Heart right ventricle (tissue), 16 donors: ENCODE results near the gene PBX4. TPM values are rescaled to one million over a fixed set of nuclear protein-coding genes. Genes with fewer than 3 reads are reported as not detected.

Experiments
- ATAC-seq, 8 donors: fragments of 200-7000 bp; cut with Tn5 transposase; one replicate each; pipeline ENCODE4 v1.9.1; 2020; ENCODE audit warnings: mild to moderate bottlenecking in 8 of 8, moderate library complexity in 8 of 8, moderate number of reproducible peaks in 1 of 8
- DNase-seq, 2 donors: peaks; one replicate each; pipeline ENCODE4 v3.0.0-alpha.2; 2020
- H3K27ac ChIP-seq, 10 donors: fragments of 200-600 bp; sonication (generic) in 2 of 10; one replicate each; pipeline versions ENCODE4 v1.5.0 to v1.8.0; 2020 to 2022; ENCODE audit warnings: mild to moderate bottlenecking in 3 of 10
- H3K27me3 ChIP-seq, 7 donors: fragments of 200-600 bp; one replicate each; pipeline ENCODE4 v1.8.0; 2021 to 2022; ENCODE audit warnings: mild to moderate bottlenecking in 2 of 7
- H3K36me3 ChIP-seq, 9 donors: fragments of 200-600 bp; sonication (generic) in 1 of 9; one replicate each; pipeline versions ENCODE4 v1.5.0 to v1.8.0; 2020 to 2022; ENCODE audit warnings: mild to moderate bottlenecking in 2 of 9
- H3K4me1 ChIP-seq, 9 donors: fragments of 200-600 bp; sonication (generic) in 1 of 9; one replicate each; pipeline versions ENCODE4 v1.5.0 to v1.8.0; 2020 to 2022; ENCODE audit warnings: mild to moderate bottlenecking in 4 of 9
- H3K4me3 ChIP-seq, 10 donors: fragments of 200-600 bp; sonication (generic) in 2 of 10; one replicate each; pipeline versions ENCODE4 v1.5.0 to v1.8.0; 2020 to 2022; ENCODE audit warnings: mild to moderate bottlenecking in 7 of 10, moderate library complexity in 2 of 10
- H3K9me3 ChIP-seq, 11 donors: fragments of 200-600 bp in 10 of 11; sonication (generic) in 2 of 11; one replicate each; pipeline versions ENCODE4 v1.5.0 to v1.8.0; 2013 to 2022; ENCODE audit warnings: mild to moderate bottlenecking in 2 of 11, control low read depth in 1 of 11, moderate library complexity in 1 of 11
- WGBS, 2 donors: extraction: QIAGEN DNeasy Blood & Tissue Kit; methylation state at CpG; one replicate each; pipeline ENCODE4 v1.1.7; 2013; ENCODE audit warnings: inconsistent platforms in 1 of 2; 5-methylcytosine and 5-hydroxymethylcytosine counted together
- intact Hi-C, 10 donors: fragments of 100-400 bp; cut with DNase I; formaldehyde crosslinking; loops; one replicate each; pipeline versions ENCODE4 v1.11.1 to v1.14.2; 2022
- polyA plus RNA-seq, 2 donors: library from polyadenylated mRNA; stranded (reverse); fragments of 200-250 nt; gene quantifications; one replicate each; pipeline ENCODE4 v1.2.3, GENCODE V29; 2013
- total RNA-seq, 10 donors: library from RNA; stranded (reverse); fragmentation: NEBNext Ultra II Directional in 3 of 10; extraction: Animal tissue kit (Norgen Biotek cat#: 25700) in 3 of 10; gene quantifications; one replicate each; pipeline versions ENCODE4 v1.2.1 to v1.2.4, GENCODE V29; 2021 to 2023
- TF ChIP-seq, protein P1 (sequence below), 9 donors: fragments of 200-600 bp; sonication (generic) in 2 of 9; IDR thresholded peaks; one replicate each; pipeline versions ENCODE4 v1.5.0 to v1.8.0; 2021 to 2022; ENCODE audit warnings: antibody characterized with exemption in 9 of 9, mild to moderate bottlenecking in 5 of 9, moderate library complexity in 1 of 9
- donor health status: Arrhythmogenic right ventricular cardiomyopathy.
- donor health status: ischemic (EF 13 %, LVEDD 7.1; RV severe dilation, severe dysfunction).
- donor health status: healthy with polysubstance abuse.
- donor health status: DM: no; HTN: yes; CAD: no.
- donor health status: DM: no; HTN: no; CAD: no.
- donor health status: ischemic (EF 25% LVEDD 6.9; RV normal size, moderate dysfunction).
- donor health status: ischemic (EF 25% LVEDD 5.7; RV mildly dilated, moderate dysfunction).
- donor health status: healthy.
- donor health status: DM: yes; HTN: yes; CAD: no.
- donor health status: Ischemic cardiomyopathy.
- donor health status: ischemic (EF 35%, LVEDD 5.7; RV mildly dilated, moderate dysfunction).
- donor health status: nonischemic (EF 11% LVEDD 7.7; RV severe dilation, severe dysfunction).
- donor health status: DM: yes; HTN: yes; CAD: no.
- donor health status: PGD.
- donor health status: ischemic (EF 29% LVEDD 5.4; RV normal size, mild dysfunction).
- donor health status: nonischemic (EF 23%, LVEDD 6.1; RV moderate dilation, normal function).

PBX4 gene
- total and polyA plus RNA-seq, 12 donors: 0.06 to 1.2 (median 0.36) TPM; not detected in 7

- intact Hi-C loops: loop anchor here (2.0 to 10.0 kb wide), 11 partner anchors 19 to 431 kb away; partner anchors contain the start of gene GMIP (in 4 of the 10)
These were observed 84.6 kb downstream of the PBX4 start for GRCh38 chr19:19533841-19534240.

DNA sequence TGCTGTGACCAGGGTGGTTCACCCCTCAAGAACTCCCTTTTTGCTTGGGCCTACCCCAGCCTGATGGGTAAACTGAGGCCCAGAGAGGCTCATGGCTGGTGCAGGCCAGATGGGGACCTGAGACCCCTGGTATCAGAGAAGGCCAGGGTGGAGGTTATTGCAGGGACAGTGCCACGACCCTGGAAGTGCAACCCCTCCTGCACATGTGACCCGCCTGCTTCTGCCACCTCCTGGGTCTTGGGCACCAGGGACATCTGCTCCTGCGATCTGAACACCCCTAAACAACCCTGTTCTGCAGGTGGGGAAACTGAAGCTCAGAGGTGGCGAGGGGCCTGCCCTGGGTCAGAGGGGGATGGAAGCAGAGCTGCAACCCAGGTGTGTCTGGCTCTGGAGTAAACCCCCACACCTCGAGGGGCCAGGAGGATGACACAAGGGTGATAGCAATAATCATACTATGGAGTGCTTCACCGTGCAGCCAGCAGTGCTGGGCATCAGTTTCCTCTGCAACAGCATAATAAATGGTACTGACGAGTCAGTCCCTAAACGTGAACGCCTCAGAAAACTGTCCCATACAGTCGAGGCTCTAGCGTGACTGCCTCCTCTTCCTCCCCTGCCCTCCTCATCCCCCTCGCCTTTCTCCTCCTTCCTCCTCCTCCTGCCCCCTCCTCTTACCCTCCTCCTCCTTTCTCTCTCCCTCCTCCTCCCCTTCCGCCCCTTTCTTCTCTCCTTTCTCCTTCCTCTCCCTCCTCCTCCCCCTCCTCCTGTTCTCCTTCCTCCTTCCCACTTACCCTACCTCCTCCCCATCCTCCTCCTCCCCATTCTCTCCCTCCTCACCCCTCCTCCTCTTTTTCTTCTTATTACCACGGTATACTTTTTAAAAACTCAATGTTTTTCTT, 85.4 kb downstream of the PBX4 start:
- TF ChIP-seq, protein P1, sequence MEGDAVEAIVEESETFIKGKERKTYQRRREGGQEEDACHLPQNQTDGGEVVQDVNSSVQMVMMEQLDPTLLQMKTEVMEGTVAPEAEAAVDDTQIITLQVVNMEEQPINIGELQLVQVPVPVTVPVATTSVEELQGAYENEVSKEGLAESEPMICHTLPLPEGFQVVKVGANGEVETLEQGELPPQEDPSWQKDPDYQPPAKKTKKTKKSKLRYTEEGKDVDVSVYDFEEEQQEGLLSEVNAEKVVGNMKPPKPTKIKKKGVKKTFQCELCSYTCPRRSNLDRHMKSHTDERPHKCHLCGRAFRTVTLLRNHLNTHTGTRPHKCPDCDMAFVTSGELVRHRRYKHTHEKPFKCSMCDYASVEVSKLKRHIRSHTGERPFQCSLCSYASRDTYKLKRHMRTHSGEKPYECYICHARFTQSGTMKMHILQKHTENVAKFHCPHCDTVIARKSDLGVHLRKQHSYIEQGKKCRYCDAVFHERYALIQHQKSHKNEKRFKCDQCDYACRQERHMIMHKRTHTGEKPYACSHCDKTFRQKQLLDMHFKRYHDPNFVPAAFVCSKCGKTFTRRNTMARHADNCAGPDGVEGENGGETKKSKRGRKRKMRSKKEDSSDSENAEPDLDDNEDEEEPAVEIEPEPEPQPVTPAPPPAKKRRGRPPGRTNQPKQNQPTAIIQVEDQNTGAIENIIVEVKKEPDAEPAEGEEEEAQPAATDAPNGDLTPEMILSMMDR (IDR thresholded peaks at IDR 0.05): no peak
- WGBS, 2 donors: 70 to 80% methylated on average over 14 of the region's 14 CpGs
- no peak for ATAC-seq
- intact Hi-C loops: loop anchor here (1.0 to 10.0 kb wide), 11 partner anchors 20 to 432 kb away; partner anchors contain the start of gene GMIP (in 4 of the 10)
- Histone ChIP-seq H3K9me3 (no peaks in the 10 kb centered on the region), H3K4me1 (peaks cover 0 to 21% (median 16%) of the 10 kb centered on the region in 9 donors), H3K27me3 (peaks cover 0 to 15% (median 3%) of the 10 kb centered on the region in 7 donors), H3K36me3 (peaks cover 0 to 14% (median 0%) of the 10 kb centered on the region in 9 donors), H3K27ac (no peak overlapping the region), H3K4me3 (no peak overlapping the region)
- no peak for DNase-seq

More at GRCh38 chr19:19533841-19534240, 84.6 kb downstream of the PBX4 start:
- Histone ChIP-seq H3K9me3 (no peaks in the 10 kb centered on the region), H3K4me1 (peaks cover 8 to 27% (median 24%) of the 10 kb centered on the region in 9 donors), H3K36me3 (peaks cover 0 to 9% (median 0%) of the 10 kb centered on the region in 9 donors), H3K4me3 (no peak overlapping the region), H3K27ac (no peak overlapping the region), H3K27me3 (peaks cover 0 to 23% (median 11%) of the 10 kb centered on the region in 7 donors)
- no peak for ATAC-seq
- WGBS, 2 donors: 44 to 55% methylated on average over 6 of the region's 6 CpGs
- no peak for DNase-seq
- TF ChIP-seq, protein P1 (IDR thresholded peaks at IDR 0.05): peak in 1 of 9 donors; percentile 14

- Histone ChIP-seq H3K27ac (no peak overlapping the region), H3K9me3 (no peaks in the 10 kb centered on the region), H3K27me3 (peaks cover 0 to 6% (median 0%) of the 10 kb centered on the region in 7 donors), H3K4me3 (no peak overlapping the region), H3K4me1 (peaks cover 0 to 18% (median 8%) of the 10 kb centered on the region in 9 donors), H3K36me3 (peaks cover 0 to 23% (median 0%) of the 10 kb centered on the region in 9 donors)
- TF ChIP-seq, protein P1 (IDR thresholded peaks at IDR 0.05): peak; percentile 90 to 98 (median 96)
- ATAC-seq: peak; percentile 43 to 82 (median 77)
- DNase-seq: peak; percentile 74 to 90
- 22 to 27% methylated on average over 48 of the region's 48 CpGs for WGBS, 2 donors
- intact Hi-C loops: loop anchor here (1.0 to 10.0 kb wide), 11 partner anchors 21 to 433 kb away; partner anchors contain the start of gene GMIP (in 4 of the 10)
These were observed 86.3 kb downstream of the PBX4 start for GRCh38 chr19:19531951-19532805.
